ENCODE results near the gene ATG4B.

The ATG4B gene

GRCh38 chr2:241619597-241620418 is 17.7 kb upstream of the ATG4B start:
- no peak overlapping the region for H3K4me3 Mint-ChIP-seq
- H3K36me3 Mint-ChIP-seq = peaks cover 7% of the 10 kb centered on the region
- H3K27me3 Mint-ChIP-seq = no peaks in the 10 kb centered on the region
- peak overlapping the region; percentile 92 for H3K27ac Mint-ChIP-seq
- peaks cover 46% of the 10 kb centered on the region for H3K4me1 Mint-ChIP-seq (ENCODE audit: low read depth)
- peaks cover 3% of the 10 kb centered on the region for H3K9me3 Mint-ChIP-seq (ENCODE audit: low read depth)

GRCh38 chr2:241620419-241620769 is 17.1 kb upstream of the ATG4B start:
- H3K4me1 Mint-ChIP-seq (ENCODE audit: low read depth) = peaks cover 43% of the 10 kb centered on the region
- H3K4me3 Mint-ChIP-seq = peak overlapping the region; percentile 62
- H3K36me3 Mint-ChIP-seq = peaks cover 7% of the 10 kb centered on the region
- peak overlapping the region; percentile 92 for H3K27ac Mint-ChIP-seq
- no peaks in the 10 kb centered on the region for H3K27me3 Mint-ChIP-seq
- peaks cover 3% of the 10 kb centered on the region for H3K9me3 Mint-ChIP-seq (ENCODE audit: low read depth)

- Mint-ChIP-seq H3K4me1 (ENCODE audit: low read depth) (peaks cover 11% of the 10 kb centered on the region), H3K27me3 (no peaks in the 10 kb centered on the region), H3K36me3 (peaks cover 3% of the 10 kb centered on the region), H3K9me3 (ENCODE audit: low read depth) (no peaks in the 10 kb centered on the region), H3K4me3 (no peak overlapping the region), H3K27ac (no peak overlapping the region)
These were observed 9.8 kb upstream of the ATG4B start for GRCh38 chr2:241627675-241628074.

GRCh38 chr2:241629762-241630435 is 7.6 kb upstream of the ATG4B start:
- Mint-ChIP-seq H3K27me3 (no peaks in the 10 kb centered on the region), H3K27ac (no peak overlapping the region), H3K4me1 (ENCODE audit: low read depth) (peaks cover 14% of the 10 kb centered on the region), H3K9me3 (ENCODE audit: low read depth) (no peaks in the 10 kb centered on the region), H3K36me3 (peaks cover 3% of the 10 kb centered on the region), H3K4me3 (no peak overlapping the region)

GRCh38 chr2:241632478-241633325 is 4.8 kb upstream of the ATG4B start:
- Mint-ChIP-seq H3K9me3 (ENCODE audit: low read depth) (no peaks in the 10 kb centered on the region), H3K27ac (no peak overlapping the region), H3K27me3 (no peaks in the 10 kb centered on the region), H3K4me3 (no peak overlapping the region), H3K36me3 (no peaks in the 10 kb centered on the region), H3K4me1 (ENCODE audit: low read depth) (peaks cover 18% of the 10 kb centered on the region)

- Mint-ChIP-seq H3K9me3 (ENCODE audit: low read depth) (no peaks in the 10 kb centered on the region), H3K27me3 (no peaks in the 10 kb centered on the region), H3K4me1 (ENCODE audit: low read depth) (peaks cover 24% of the 10 kb centered on the region), H3K27ac (no peak overlapping the region), H3K36me3 (peaks cover 3% of the 10 kb centered on the region), H3K4me3 (no peak overlapping the region)
These were observed 3.9 kb upstream of the ATG4B start for GRCh38 chr2:241633561-241633960.

DNA sequence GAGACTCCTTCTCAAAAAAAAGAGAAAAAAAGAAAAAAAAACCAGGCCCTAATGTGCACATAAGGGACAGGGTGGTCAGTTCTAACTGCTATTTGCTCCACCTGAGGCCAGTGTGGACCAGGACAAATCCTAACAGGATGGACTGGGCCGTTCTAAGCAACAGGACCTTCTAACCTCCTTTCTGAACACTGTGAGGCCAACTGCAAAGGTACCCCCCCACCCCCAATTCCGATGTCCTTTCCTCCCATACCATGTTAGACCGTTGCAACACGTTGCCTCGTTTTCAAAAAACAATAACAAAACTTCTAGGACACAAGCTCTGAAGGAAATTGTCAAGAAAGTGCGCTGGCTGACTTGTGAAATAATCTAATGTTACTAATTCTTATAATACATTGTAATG is 1.7 kb upstream of the ATG4B start:
- peaks cover 6% of the 10 kb centered on the region for H3K36me3 Mint-ChIP-seq
- H3K4me1 Mint-ChIP-seq (ENCODE audit: low read depth) = peaks cover 40% of the 10 kb centered on the region
- H3K4me3 Mint-ChIP-seq = peak overlapping the region; percentile 93
- H3K27me3 Mint-ChIP-seq = no peaks in the 10 kb centered on the region
- H3K9me3 Mint-ChIP-seq (ENCODE audit: low read depth) = no peaks in the 10 kb centered on the region
- peak overlapping the region; percentile 88 for H3K27ac Mint-ChIP-seq

- peak overlapping the region; percentile 88 for H3K27ac Mint-ChIP-seq
- H3K27me3 Mint-ChIP-seq = no peaks in the 10 kb centered on the region
- peak overlapping the region; percentile 93 for H3K4me3 Mint-ChIP-seq
- H3K36me3 Mint-ChIP-seq = peaks cover 6% of the 10 kb centered on the region
- H3K9me3 Mint-ChIP-seq (ENCODE audit: low read depth) = no peaks in the 10 kb centered on the region
- H3K4me1 Mint-ChIP-seq (ENCODE audit: low read depth) = peaks cover 45% of the 10 kb centered on the region
These were observed 1.1 kb upstream of the ATG4B start for GRCh38 chr2:241636182-241637017.

DNA sequence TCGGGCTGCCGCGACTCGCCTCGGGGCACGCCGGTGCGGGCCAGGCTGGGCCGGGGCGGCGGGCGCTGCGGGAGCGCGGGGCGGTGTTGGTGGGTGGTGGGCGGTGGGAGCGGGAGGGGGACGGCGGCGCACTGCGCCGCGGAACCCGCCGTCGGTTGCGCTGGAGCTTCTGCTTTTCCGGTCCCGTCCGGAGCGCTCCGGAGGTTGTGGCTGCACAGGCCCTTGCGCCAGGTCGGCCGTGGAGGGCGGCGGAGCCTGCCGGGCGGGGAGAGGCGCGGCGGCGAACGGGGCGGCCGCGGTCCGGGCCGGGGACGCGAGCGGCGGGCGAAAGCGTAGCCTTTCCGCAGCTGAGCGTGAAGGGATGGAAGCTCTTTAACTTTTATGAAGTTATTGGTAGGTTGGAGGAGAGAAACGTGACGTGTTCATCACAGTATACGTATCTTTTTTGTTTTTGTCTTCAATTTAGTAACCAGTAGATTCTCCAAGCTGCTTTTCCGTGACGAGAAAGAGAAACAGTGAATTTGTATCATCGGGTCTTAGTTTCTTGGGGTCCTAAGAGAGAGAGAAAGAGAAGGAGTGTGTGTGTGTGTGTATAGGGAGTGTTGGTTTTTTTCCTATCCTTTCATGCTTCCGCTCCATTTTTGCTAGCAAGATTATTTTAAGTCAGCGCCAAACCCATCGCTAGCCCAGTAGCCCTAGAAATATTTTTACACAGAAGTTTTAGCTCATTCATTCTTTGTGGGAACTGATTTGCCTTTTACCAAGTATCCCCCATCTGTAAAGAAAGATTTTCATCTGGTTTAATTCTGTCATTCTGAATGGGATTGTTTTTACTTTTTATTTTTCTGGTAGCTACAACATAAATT is 535 bp downstream of the ATG4B start:
- peak overlapping the region; percentile 92 for H3K27ac Mint-ChIP-seq
- no peaks in the 10 kb centered on the region for H3K27me3 Mint-ChIP-seq
- H3K9me3 Mint-ChIP-seq (ENCODE audit: low read depth) = no peaks in the 10 kb centered on the region
- peaks cover 54% of the 10 kb centered on the region for H3K4me1 Mint-ChIP-seq (ENCODE audit: low read depth)
- peak overlapping the region; percentile 94 for H3K4me3 Mint-ChIP-seq
- peaks cover 6% of the 10 kb centered on the region for H3K36me3 Mint-ChIP-seq

DNA sequence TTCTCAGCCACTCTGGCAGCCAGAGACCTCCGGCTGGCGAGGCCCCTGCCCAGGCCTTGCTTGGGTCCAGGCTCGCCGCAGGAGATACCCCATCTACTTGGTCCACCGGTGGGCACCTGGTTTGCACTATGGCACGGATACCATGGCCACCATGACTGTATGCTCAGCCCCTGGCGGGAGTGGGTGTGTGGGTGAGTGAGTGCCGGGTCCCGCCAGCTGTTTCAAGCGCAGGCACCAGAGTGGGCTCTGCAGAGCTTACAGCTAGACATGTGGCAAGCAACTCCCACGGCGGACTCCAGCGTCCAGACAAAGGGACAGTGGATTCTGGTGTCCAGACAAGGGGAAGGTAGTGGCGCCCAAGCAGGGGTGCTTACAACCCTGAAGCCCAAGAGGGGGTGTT is 1.4 kb downstream of the ATG4B start:
- no peaks in the 10 kb centered on the region for H3K9me3 Mint-ChIP-seq (ENCODE audit: low read depth)
- peaks cover 6% of the 10 kb centered on the region for H3K36me3 Mint-ChIP-seq

DNA sequence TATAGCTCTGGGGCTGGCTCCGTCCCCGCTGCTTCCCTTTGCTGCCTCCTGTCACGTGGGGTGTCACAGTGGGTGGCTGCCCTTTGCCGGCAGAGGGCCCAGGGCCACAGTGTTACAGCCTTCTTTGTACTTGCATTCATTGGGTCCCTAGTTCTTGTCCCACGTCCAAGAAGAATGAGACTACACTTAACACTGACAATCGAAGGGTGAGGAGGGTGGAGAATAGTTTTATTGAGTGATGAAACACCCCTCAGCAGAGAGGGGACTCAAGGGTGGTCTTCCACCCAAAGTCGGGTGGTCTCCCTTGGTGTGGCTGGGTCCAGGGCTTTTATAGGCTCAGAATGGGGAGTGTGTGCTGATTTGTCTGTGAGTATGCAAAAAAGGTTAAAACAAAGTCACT is 1.9 kb downstream of the ATG4B start:
- Mint-ChIP-seq H3K36me3 (peaks cover 6% of the 10 kb centered on the region), H3K4me1 (ENCODE audit: low read depth) (peaks cover 59% of the 10 kb centered on the region), H3K9me3 (ENCODE audit: low read depth) (no peaks in the 10 kb centered on the region), H3K4me3 (peak overlapping the region; percentile 36), H3K27me3 (no peaks in the 10 kb centered on the region), H3K27ac (peak overlapping the region; percentile 83)

More for the DNA sequence above, 1.4 kb downstream of the ATG4B start:
- H3K27me3 Mint-ChIP-seq = no peaks in the 10 kb centered on the region
- H3K4me1 Mint-ChIP-seq (ENCODE audit: low read depth) = peaks cover 57% of the 10 kb centered on the region
- H3K27ac Mint-ChIP-seq = peak overlapping the region; percentile 34
- peak overlapping the region; percentile 94 for H3K4me3 Mint-ChIP-seq

GRCh38 chr2:241640165-241640795 is 2.8 kb downstream of the ATG4B start:
- Mint-ChIP-seq H3K27me3 (no peaks in the 10 kb centered on the region), H3K27ac (peak overlapping the region; percentile 83), H3K4me3 (peak overlapping the region; percentile 36), H3K36me3 (peaks cover 6% of the 10 kb centered on the region), H3K9me3 (ENCODE audit: low read depth) (no peaks in the 10 kb centered on the region), H3K4me1 (ENCODE audit: low read depth) (peaks cover 56% of the 10 kb centered on the region)

GRCh38 chr2:241641631-241642030 is 4.1 kb downstream of the ATG4B start:
- Mint-ChIP-seq H3K27ac (peak overlapping the region; percentile 64), H3K9me3 (ENCODE audit: low read depth) (no peaks in the 10 kb centered on the region), H3K27me3 (no peaks in the 10 kb centered on the region), H3K4me3 (peak overlapping the region; percentile 34), H3K4me1 (ENCODE audit: low read depth) (peaks cover 54% of the 10 kb centered on the region), H3K36me3 (peaks cover 6% of the 10 kb centered on the region)
